GM23338 (cell line): ENCODE results near the gene SLC51A. TPM values are rescaled to one million over a fixed set of nuclear protein-coding genes. Genes with fewer than 3 reads are reported as not detected.
"Not testable (repeated sequence)": the region's sequence is repeated elsewhere in the genome, so short reads cannot be mapped to it uniquely, and the experiment has no call there.

Source experiments
- ATAC-seq: fragments of 200-7000 bp; cut with Tn5 transposase; 3 replicates; pipeline ENCODE4 v1.9.1; 2020
- DNase-seq: peaks from one replicate; pipeline ENCODE4 v3.0.0-alpha.2; 2015; ENCODE audit warnings: low spot score
- H2AFZ ChIP-seq: fragments of 200-600 bp; sonication (generic); 2 replicates; pipeline ENCODE4 v1.8.0; 2016; ENCODE audit warnings: antibody characterized with exemption, mild to moderate bottlenecking, moderate library complexity
- H3F3A ChIP-seq: fragments of 200-600 bp; sonication (generic); replicated peaks from 2 replicates; pipeline ENCODE4 v1.8.0; 2017; ENCODE audit warnings: antibody characterized with exemption, mixed run types, low read depth
- H3K27ac ChIP-seq: fragments of 200-600 bp; sonication (generic); 2 replicates; pipeline ENCODE4 v1.6.1; 2016; ENCODE audit warnings: low read depth
- H3K27me3 ChIP-seq: fragments of 200-600 bp; sonication (generic); 2 replicates; pipeline ENCODE4 v1.8.0; 2016; ENCODE audit warnings: mild to moderate bottlenecking, mixed run types, moderate library complexity; ENCODE audit not compliant: insufficient read depth
- H3K36me3 ChIP-seq: fragments of 200-600 bp; sonication (generic); 2 replicates; pipeline ENCODE4 v1.8.0; 2016; ENCODE audit warnings: mild to moderate bottlenecking; ENCODE audit not compliant: insufficient read depth
- H3K4me1 ChIP-seq: fragments of 200-600 bp; sonication (generic); 2 replicates; pipeline ENCODE4 v1.8.0; 2016; ENCODE audit warnings: mild to moderate bottlenecking, moderate library complexity; ENCODE audit not compliant: insufficient read depth
- H3K4me2 ChIP-seq: fragments of 200-600 bp; sonication (generic); 2 replicates; pipeline ENCODE4 v1.7.1; 2017; ENCODE audit warnings: mixed run types
- H3K4me3 ChIP-seq: fragments of 200-600 bp; sonication (generic); 2 replicates; pipeline ENCODE4 v1.6.1; 2016; ENCODE audit warnings: mixed run types
- H3K79me2 ChIP-seq: fragments of 200-600 bp; sonication (generic); replicated peaks from 2 replicates; pipeline ENCODE4 v1.8.0; 2017; ENCODE audit warnings: mild to moderate bottlenecking; ENCODE audit not compliant: insufficient read depth
- H3K9me2 ChIP-seq: fragments of 200-600 bp; sonication (generic); 2 replicates; pipeline ENCODE4 v1.8.0; 2017; ENCODE audit not compliant: insufficient read depth
- H4K20me1 ChIP-seq: fragments of 200-600 bp; sonication (generic); replicated peaks from 2 replicates; pipeline ENCODE4 v1.8.0; 2017; ENCODE audit warnings: mild to moderate bottlenecking; ENCODE audit not compliant: insufficient read depth
- H3K27ac Mint-ChIP-seq: 2 replicates; pipeline ENCODE4 v1.8.0; 2020; ENCODE audit warnings: inconsistent platforms, mild to moderate bottlenecking, moderate library complexity, mixed read lengths
- H3K27me3 Mint-ChIP-seq: 3 replicates; pipeline ENCODE4 v1.8.0; 2022; ENCODE audit warnings: low read depth, mild to moderate bottlenecking, moderate library complexity, mixed read lengths, inconsistent platforms; ENCODE audit not compliant: insufficient read depth, poor library complexity
- H3K36me3 Mint-ChIP-seq: 3 replicates; pipeline ENCODE4 v1.8.0; 2021; ENCODE audit warnings: low read depth, mild to moderate bottlenecking, inconsistent platforms, moderate library complexity, mixed read lengths
- H3K4me1 Mint-ChIP-seq: 3 replicates; pipeline ENCODE4 v1.8.0; 2020; ENCODE audit warnings: mild to moderate bottlenecking, inconsistent platforms, mixed read lengths
- H3K4me3 Mint-ChIP-seq: 3 replicates; pipeline ENCODE4 v1.8.0; 2021; ENCODE audit warnings: moderate library complexity, mild to moderate bottlenecking, inconsistent platforms, mixed read lengths
- H3K9me3 Mint-ChIP-seq: 3 replicates; pipeline ENCODE4 v1.8.0; 2020; ENCODE audit warnings: moderate library complexity, mild to moderate bottlenecking, inconsistent platforms, mixed read lengths
- CREB1 ChIP-seq: fragments of 250-450 bp; sonication (Bioruptor Pico); IDR thresholded peaks from 2 replicates; pipeline ENCODE4 v1.5.0; 2020; ENCODE audit warnings: low read depth, mild to moderate bottlenecking, moderate library complexity
- EZH2 ChIP-seq: fragments of 200-600 bp; sonication (generic); IDR thresholded peaks from one replicate; pipeline ENCODE4 v1.8.0; 2017; ENCODE audit warnings: antibody characterized with exemption, mild to moderate bottlenecking, low read depth; ENCODE audit not compliant: unreplicated experiment
- NANOG ChIP-seq: IDR thresholded peaks from 2 replicates; pipeline ENCODE4 v1.6.1; 2016; ENCODE audit warnings: antibody characterized with exemption, borderline replicate concordance
- POLR2AphosphoS5 ChIP-seq: IDR thresholded peaks from 2 replicates; pipeline ENCODE4 v1.6.1; 2016; ENCODE audit warnings: antibody characterized with exemption, low read depth
- REST ChIP-seq: IDR thresholded peaks from one replicate; pipeline ENCODE4 v1.6.1; 2018; ENCODE audit warnings: antibody characterized with exemption; ENCODE audit not compliant: unreplicated experiment
- STAT1 ChIP-seq: IDR thresholded peaks from one replicate; pipeline ENCODE4 v1.6.1; 2016; ENCODE audit warnings: antibody characterized with exemption; ENCODE audit not compliant: unreplicated experiment
- ZNF114 ChIP-seq: fragments of 250-450 bp; sonication (Bioruptor Pico); IDR thresholded peaks from 2 replicates; pipeline ENCODE4 v1.5.0; 2020; ENCODE audit warnings: mild to moderate bottlenecking, moderate library complexity
- polyA plus RNA-seq: library from polyadenylated mRNA; unstranded; fragments of >200 nt; fragmentation: Nextera tagmentation; extraction: Ambion mirVana; gene quantifications from 2 replicates; pipeline ENCODE4 v1.2.1, GENCODE V29; 2016
- total RNA-seq: library from RNA; depleted of rRNA; stranded (reverse); fragments of >200 nt; shearing (Covaris generic); gene quantifications from 2 replicates; pipeline ENCODE4 v1.2.3, GENCODE V29; 2014

The SLC51A gene
- total and polyA plus RNA-seq, 2 experiments from 2014 or later: 4.0 to 6.7 TPM

- ATAC-seq (peak; percentile 75), DNase-seq (peak; percentile 95)
- no peak overlapping the region for H3K27ac ChIP-seq
Measured at GRCh38 chr3:196207833-196208607, 8.3 kb upstream of the SLC51A start.

GRCh38 chr3:196208942-196209695, 7.2 kb upstream of the SLC51A start:
- H3K27me3 Mint-ChIP-seq: peaks cover 19% of the 10 kb centered on the region
- DNase-seq (no peak), ATAC-seq (no peak)
- no peaks in the 10 kb centered on the region for H3K36me3 ChIP-seq
- peaks cover 8% of the 10 kb centered on the region; the same call in 1 of the 2 replicates for H3K27me3 ChIP-seq
- no peaks in the 10 kb centered on the region; the same call in 1 of the 2 replicates for H3K4me1 ChIP-seq
- H3K4me3 Mint-ChIP-seq: no peak overlapping the region
- peaks cover 12% of the 10 kb centered on the region for H3K4me1 Mint-ChIP-seq
- no peak overlapping the region for H3K4me3 ChIP-seq
- H2AFZ ChIP-seq: no peak overlapping the region
- 0 out of 2 replicates have a peak, but pooled peaks cover 2% of the 10 kb centered on the region for H3F3A ChIP-seq
- peaks cover 3% of the 10 kb centered on the region; the same call in 2 of the 3 replicates for H3K36me3 Mint-ChIP-seq
- no peaks in the 10 kb centered on the region for H4K20me1 ChIP-seq
- H3K79me2 ChIP-seq: no peaks in the 10 kb centered on the region
- H3K27ac Mint-ChIP-seq: no peak overlapping the region
- H3K4me2 ChIP-seq: no peak overlapping the region
- no peak for TF ChIP-seq NANOG
- TF ChIP-seq CREB1 (CRISPR knock-in tag): no peak
- TF ChIP-seq POLR2AphosphoS5: no peak
- no peak for TF ChIP-seq STAT1
- TF ChIP-seq REST: no peak
- TF ChIP-seq ZNF114 (CRISPR knock-in tag): no peak
- TF ChIP-seq EZH2: no peak
- H3K9me3 Mint-ChIP-seq: peaks cover 4% of the 10 kb centered on the region; the same call in 2 of the 3 replicates
- no peak overlapping the region for H3K27ac ChIP-seq
- 0 out of 2 replicates have a peak, but pooled peaks cover 4% of the 10 kb centered on the region for H3K9me2 ChIP-seq

More at GRCh38 chr3:196207833-196208607, 8.3 kb upstream of the SLC51A start:
- no peaks in the 10 kb centered on the region for H4K20me1 ChIP-seq
- Mint-ChIP-seq H3K27me3 (peaks cover 20% of the 10 kb centered on the region), H3K27ac (no peak overlapping the region), H3K36me3 (peaks cover 3% of the 10 kb centered on the region; the same call in 2 of the 3 replicates), H3K4me3 (peak overlapping the region; percentile 78), H3K4me1 (peaks cover 11% of the 10 kb centered on the region), H3K9me3 (peaks cover 4% of the 10 kb centered on the region; the same call in 2 of the 3 replicates)
- TF ChIP-seq STAT1: no peak
- TF ChIP-seq POLR2AphosphoS5: peak; percentile 38; the same call in 1 of the 2 replicates
- TF ChIP-seq ZNF114 (CRISPR knock-in tag): no peak
- H3K27me3 ChIP-seq: peaks cover 8% of the 10 kb centered on the region; the same call in 1 of the 2 replicates
- H2AFZ ChIP-seq: peak overlapping the region; percentile 100
- H3F3A ChIP-seq: no peaks in the 10 kb centered on the region
- H3K79me2 ChIP-seq: no peaks in the 10 kb centered on the region
- 0 out of 2 replicates have a peak, but pooled peaks cover 4% of the 10 kb centered on the region for H3K9me2 ChIP-seq
- H3K4me1 ChIP-seq: no peaks in the 10 kb centered on the region; the same call in 1 of the 2 replicates
- H3K36me3 ChIP-seq: no peaks in the 10 kb centered on the region
- H3K4me3 ChIP-seq: peak overlapping the region; percentile 85
- H3K4me2 ChIP-seq: peak overlapping the region; percentile 95

- not testable (repeated sequence) for H2AFZ ChIP-seq, H3K27ac Mint-ChIP-seq, H3K4me1 ChIP-seq, H3K4me3 ChIP-seq, H3K9me2 ChIP-seq, H3K79me2 ChIP-seq, DNase-seq, H3F3A ChIP-seq, ATAC-seq, H3K9me3 Mint-ChIP-seq, H3K4me3 Mint-ChIP-seq, H3K27ac ChIP-seq, H4K20me1 ChIP-seq, H3K36me3 ChIP-seq, H3K36me3 Mint-ChIP-seq, H3K4me2 ChIP-seq, H3K27me3 ChIP-seq
- Mint-ChIP-seq H3K27me3 (peaks cover 19% of the 10 kb centered on the region), H3K4me1 (peaks cover 19% of the 10 kb centered on the region)
Measured at GRCh38 chr3:196209944-196210672, 6.2 kb upstream of the SLC51A start.
